Mesothelial cell of epicardium (in vitro differentiated cells): ENCODE results near the gene R3HDM1. TPM values are rescaled to one million over a fixed set of nuclear protein-coding genes. Genes with fewer than 3 reads are reported as not detected.
A peak's percentile ranks its signal among the peaks of the same experiment; 100 is the strongest.

Experiments used
- DNase-seq, 2 experiments: peaks; one replicate each; pipeline ENCODE4 v3.0.0; 2021; ENCODE audit warnings: low spot score in 2 of 2; ENCODE audit not compliant: unreplicated experiment in 2 of 2
- H3K27ac Mint-ChIP-seq: 2 replicates; pipeline ENCODE4 v1.8.0; 2021; ENCODE audit warnings: mixed read lengths
- H3K27me3 Mint-ChIP-seq: 2 replicates; pipeline ENCODE4 v1.8.0; 2021; ENCODE audit warnings: low read depth, mixed read lengths
- H3K36me3 Mint-ChIP-seq: 2 replicates; pipeline ENCODE4 v1.8.0; 2021; ENCODE audit warnings: mixed read lengths
- H3K4me1 Mint-ChIP-seq: 2 replicates; pipeline ENCODE4 v1.8.0; 2021; ENCODE audit warnings: mixed read lengths
- H3K4me3 Mint-ChIP-seq: 2 replicates; pipeline ENCODE4 v1.8.0; 2021; ENCODE audit warnings: mild to moderate bottlenecking, moderate library complexity, mixed read lengths
- H3K9me3 Mint-ChIP-seq: 2 replicates; pipeline ENCODE4 v1.8.0; 2021; ENCODE audit warnings: mixed read lengths
- CTCF ChIP-seq: fragments of 200-600 bp; sonication (generic); IDR thresholded peaks from one replicate; pipeline ENCODE4 v1.5.0; 2021; ENCODE audit warnings: antibody characterized with exemption; ENCODE audit not compliant: unreplicated experiment
- microRNA-seq: library from miRNA; unstranded; fragments of <30 nt; microRNA quantifications from one replicate; pipeline ENCODE4 v1.2.0, GENCODE V29; 2021; ENCODE audit warnings: inconsistent platforms, mixed read lengths
- total RNA-seq: library from RNA; stranded (reverse); gene quantifications from 3 replicates; pipeline ENCODE4 v1.2.1, GENCODE V29; 2021

The R3HDM1 gene
- total RNA-seq, 1 donor from 2014 or later: 41.7 TPM

- Mint-ChIP-seq H3K27me3 (no peaks in the 10 kb centered on the region), H3K4me3 (no peak overlapping the region), H3K4me1 (no peaks in the 10 kb centered on the region), H3K27ac (no peak overlapping the region), H3K36me3 (peaks cover 52% of the 10 kb centered on the region), H3K9me3 (peaks cover 8% of the 10 kb centered on the region)
- TF ChIP-seq CTCF: no peak
- no peak for DNase-seq
Observed at GRCh38 chr2:135768863-135769262, 237.6 kb downstream of the R3HDM1 start.

DNA sequence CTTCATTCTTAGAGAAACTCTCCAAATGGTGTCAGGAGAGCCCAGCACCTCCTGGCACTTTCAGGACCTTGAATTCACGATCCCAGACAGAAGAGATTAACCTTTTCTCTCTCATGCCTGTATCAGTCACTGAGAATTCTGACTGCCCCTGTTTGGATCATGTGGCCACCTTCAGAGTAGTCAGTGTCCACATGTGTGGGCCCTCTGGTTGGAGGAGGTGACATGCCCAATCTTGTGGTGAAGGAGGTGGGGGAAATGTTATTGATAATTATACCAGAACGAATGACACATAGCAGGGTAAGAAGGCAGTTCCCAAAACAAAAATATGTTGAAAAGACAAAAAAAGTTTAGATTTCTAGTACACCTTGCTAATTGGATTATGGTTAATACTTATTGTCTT lies 242.0 kb downstream of the R3HDM1 start:
- H3K36me3 Mint-ChIP-seq: peaks cover 61% of the 10 kb centered on the region
- TF ChIP-seq CTCF: no peak

GRCh38 chr2:135773917-135774316 lies 242.6 kb downstream of the R3HDM1 start:
- H3K4me1 Mint-ChIP-seq: no peaks in the 10 kb centered on the region
- TF ChIP-seq CTCF: no peak
- no peak for DNase-seq
- no peaks in the 10 kb centered on the region for H3K27me3 Mint-ChIP-seq
- no peak overlapping the region for H3K27ac Mint-ChIP-seq
- H3K36me3 Mint-ChIP-seq: peaks cover 63% of the 10 kb centered on the region
- peaks cover 8% of the 10 kb centered on the region for H3K9me3 Mint-ChIP-seq
- no peak overlapping the region for H3K4me3 Mint-ChIP-seq

More for the DNA sequence above, 242.0 kb downstream of the R3HDM1 start:
- H3K4me3 Mint-ChIP-seq: no peak overlapping the region
- no peak overlapping the region for H3K27ac Mint-ChIP-seq
- peaks cover 8% of the 10 kb centered on the region for H3K9me3 Mint-ChIP-seq
- no peak for DNase-seq
- H3K27me3 Mint-ChIP-seq: no peaks in the 10 kb centered on the region
- no peaks in the 10 kb centered on the region for H3K4me1 Mint-ChIP-seq

Small RNAs within 50 kb of the gene (microRNA-seq; reads per million reads assigned to microRNA genes)
- 244 reads per million, percentile 69 among the genes with 10 or more reads in this experiment for gene MIR128-1

Other genes with a start within 250 kb of the R3HDM1 start
- gene ZRANB3, start 266 bp upstream of the R3HDM1 start, total RNA-seq: 15.2 to 18.0 TPM (median 16.5 TPM) in 3 replicates
- gene UBXN4, start 210.4 kb downstream of the R3HDM1 start, total RNA-seq: 120 to 131 TPM (median 128 TPM) in 3 replicates